ENCODE results near the gene ITGAD.
"Not testable (repeated sequence)": the region's sequence is repeated elsewhere in the genome, so short reads cannot be mapped to it uniquely, and the experiment has no call there.

ITGAD gene

GRCh38 chr16:31435341-31436220, 42.4 kb downstream of the ITGAD start:
- no peak for DNase-seq

- no peak for DNase-seq
These were observed 43.3 kb downstream of the ITGAD start for GRCh38 chr16:31436221-31437045.

GRCh38 chr16:31438414-31438813, 45.3 kb downstream of the ITGAD start:
- DNase-seq: no peak

- not testable (repeated sequence) for DNase-seq
These were observed 45.9 kb downstream of the ITGAD start for GRCh38 chr16:31439023-31439422.

- no peak for DNase-seq
These were observed 46.4 kb downstream of the ITGAD start for GRCh38 chr16:31439519-31439918.

GRCh38 chr16:31440516-31441184, 47.5 kb downstream of the ITGAD start:
- no peak for DNase-seq

- DNase-seq: no peak
These were observed 48.8 kb downstream of the ITGAD start for GRCh38 chr16:31441956-31442355.

- not testable (repeated sequence) for DNase-seq
These were observed 52.8 kb downstream of the ITGAD start for GRCh38 chr16:31445931-31446330.

- no peak for DNase-seq
These were observed 58.1 kb downstream of the ITGAD start for GRCh38 chr16:31451201-31451600.

GRCh38 chr16:31451681-31452351, 58.7 kb downstream of the ITGAD start:
- DNase-seq: no peak

- DNase-seq: no peak
These were observed 59.5 kb downstream of the ITGAD start for GRCh38 chr16:31452631-31453106.

GRCh38 chr16:31453255-31454204, 60.4 kb downstream of the ITGAD start:
- DNase-seq: no peak

- no peak for DNase-seq
These were observed 62.6 kb downstream of the ITGAD start for GRCh38 chr16:31455601-31456314.

GRCh38 chr16:31456988-31457360, 63.8 kb downstream of the ITGAD start:
- no peak for DNase-seq

- DNase-seq: peak; percentile 45
These were observed 65.1 kb downstream of the ITGAD start for GRCh38 chr16:31458073-31458843.

GRCh38 chr16:31458844-31459686, 65.9 kb downstream of the ITGAD start, which contains the start of gene ARMC5:
Gene ARMC5 (plus strand): TSS chr16:31459501. CDS start chr16:31459525, 24 bp downstream.
- DNase-seq: peak; percentile 97

GRCh38 chr16:31459687-31460581, 66.8 kb downstream of the ITGAD start:
- peak; percentile 100 for DNase-seq

- no peak for DNase-seq
These were observed 67.5 kb downstream of the ITGAD start for GRCh38 chr16:31460582-31461002.

Measured in effector CD4-positive, alpha-beta T cell (primary cell).